SK-N-SH (cell line): ENCODE results near the gene MAP3K13.

ENCODE experiments used
- CHD2 ChIP-seq: fragments of 150-350 bp; IDR thresholded peaks from 2 replicates; pipeline ENCODE4 v1.6.1; 2018; ENCODE audit warnings: low read length; ENCODE audit not compliant: partially characterized antibody
- GABPA ChIP-seq: IDR thresholded peaks from 2 replicates; pipeline ENCODE4 v1.4.0; 2012; ENCODE audit warnings: low read depth, mild to moderate bottlenecking
- RAD21 ChIP-seq: IDR thresholded peaks from 2 replicates; pipeline ENCODE4 v1.6.1; 2012; ENCODE audit warnings: mild to moderate bottlenecking, low read length
- RCOR1 ChIP-seq: fragments of 150-350 bp; IDR thresholded peaks from 2 replicates; pipeline ENCODE4 v1.6.1; 2017; ENCODE audit warnings: antibody characterized with exemption, low read length
- TAF1 ChIP-seq: IDR thresholded peaks from 2 replicates; pipeline ENCODE4 v1.6.1; 2012; ENCODE audit warnings: low read depth, mild to moderate bottlenecking, low read length, moderate library complexity, borderline replicate concordance
- TF ChIP-seq, protein P1 (sequence below): fragments of 200-600 bp; sonication (generic); IDR thresholded peaks from 2 replicates; pipeline ENCODE4 v1.6.1; 2017; ENCODE audit warnings: antibody characterized with exemption, mild to moderate bottlenecking, moderate library complexity

GRCh38 chr3:185339945-185340344 lies 23.0 kb upstream of the MAP3K13 start:
- no peak for TF ChIP-seq GABPA
- TF ChIP-seq TAF1, result no peak
- TF ChIP-seq, protein P1, sequence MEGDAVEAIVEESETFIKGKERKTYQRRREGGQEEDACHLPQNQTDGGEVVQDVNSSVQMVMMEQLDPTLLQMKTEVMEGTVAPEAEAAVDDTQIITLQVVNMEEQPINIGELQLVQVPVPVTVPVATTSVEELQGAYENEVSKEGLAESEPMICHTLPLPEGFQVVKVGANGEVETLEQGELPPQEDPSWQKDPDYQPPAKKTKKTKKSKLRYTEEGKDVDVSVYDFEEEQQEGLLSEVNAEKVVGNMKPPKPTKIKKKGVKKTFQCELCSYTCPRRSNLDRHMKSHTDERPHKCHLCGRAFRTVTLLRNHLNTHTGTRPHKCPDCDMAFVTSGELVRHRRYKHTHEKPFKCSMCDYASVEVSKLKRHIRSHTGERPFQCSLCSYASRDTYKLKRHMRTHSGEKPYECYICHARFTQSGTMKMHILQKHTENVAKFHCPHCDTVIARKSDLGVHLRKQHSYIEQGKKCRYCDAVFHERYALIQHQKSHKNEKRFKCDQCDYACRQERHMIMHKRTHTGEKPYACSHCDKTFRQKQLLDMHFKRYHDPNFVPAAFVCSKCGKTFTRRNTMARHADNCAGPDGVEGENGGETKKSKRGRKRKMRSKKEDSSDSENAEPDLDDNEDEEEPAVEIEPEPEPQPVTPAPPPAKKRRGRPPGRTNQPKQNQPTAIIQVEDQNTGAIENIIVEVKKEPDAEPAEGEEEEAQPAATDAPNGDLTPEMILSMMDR, result no peak
- TF ChIP-seq RAD21, result no peak
- no peak for TF ChIP-seq RCOR1
- TF ChIP-seq CHD2, result no peak
